HEK293 (cell line): Measurements from ENCODE around the gene RAP1B.

Experiments used
- CTCF ChIP-seq: fragments of 450-650 bp; formaldehyde crosslinking; IDR thresholded peaks from 2 replicates; pipeline ENCODE4 v1.5.1; 2016; ENCODE audit warnings: missing biosample characterization, missing genetic modification characterization
- PBX3 ChIP-seq: sonication (generic); formaldehyde crosslinking; IDR thresholded peaks from 2 replicates; pipeline ENCODE4 v1.8.1; 2022; ENCODE audit warnings: mild to moderate bottlenecking, moderate library complexity, missing genetic modification reagents
- ZNF335 ChIP-seq: fragments of 450-650 bp; formaldehyde crosslinking; conservative IDR thresholded peaks from 2 replicates; pipeline ENCODE4 v1.5.1; 2016; ENCODE audit warnings: missing biosample characterization, missing genetic modification characterization

GRCh38 chr12:68673788-68674187 is 63.1 kb downstream of the RAP1B start:
- TF ChIP-seq ZNF335 (tag by site-specific recombination), result no peak
- TF ChIP-seq CTCF, result no peak
- TF ChIP-seq PBX3 (CRISPR knock-in tag), result no peak
